Neutrophil (primary cell): ENCODE measurements around the gene NFIA.

Experiments
- H3K27ac ChIP-seq: fragments of 200-600 bp; sonication (generic); 2 replicates; pipeline ENCODE4 v1.5.1; 2016; ENCODE audit warnings: mild to moderate bottlenecking, moderate library complexity
- H3K27me3 ChIP-seq: fragments of 200-600 bp; sonication (generic); 2 replicates; pipeline ENCODE4 v1.6.0; 2016; ENCODE audit warnings: mild to moderate bottlenecking
- H3K36me3 ChIP-seq: fragments of 200-600 bp; sonication (generic); 2 replicates; pipeline ENCODE4 v1.5.1; 2017
- H3K4me1 ChIP-seq, 2 experiments: fragments of 200-600 bp in 1 of 2; sonication (generic) in 1 of 2; 1 replicate in 1 of 2; 2 replicates in 1 of 2; pipeline versions ENCODE4 v1.5.1 to v1.6.1; 2013 to 2016; ENCODE audit warnings: low read depth in 1 of 2, low read length in 1 of 2, mild to moderate bottlenecking in 1 of 2, moderate library complexity in 1 of 2; ENCODE audit not compliant: control insufficient read depth in 1 of 2, insufficient read depth in 1 of 2
- H3K4me3 ChIP-seq, 2 experiments: fragments of 200-600 bp in 1 of 2; sonication (generic) in 1 of 2; 1 replicate in 1 of 2; 2 replicates in 1 of 2; pipeline ENCODE4 v1.5.1; 2013 to 2016; ENCODE audit warnings: low read depth in 1 of 2, low read length in 1 of 2, mild to moderate bottlenecking in 1 of 2, moderate library complexity in 1 of 2
- H3K9me3 ChIP-seq: fragments of 200-600 bp; sonication (generic); 2 replicates; pipeline ENCODE4 v1.5.1; 2016
- CTCF ChIP-seq: fragments of 200-600 bp; sonication (generic); IDR thresholded peaks from 2 replicates; pipeline ENCODE4 v1.5.1; 2016; ENCODE audit warnings: antibody characterized with exemption

Gene NFIA

GRCh38 chr1:61477301-61477700, 394.9 kb downstream of the NFIA start:
- Histone ChIP-seq H3K4me3 (no peak overlapping the region), H3K4me1 (no peaks in the 10 kb centered on the region), H3K36me3 (no peaks in the 10 kb centered on the region), H3K27ac (no peak overlapping the region), H3K9me3 (no peaks in the 10 kb centered on the region), H3K27me3 (no peaks in the 10 kb centered on the region)
- no peak for TF ChIP-seq CTCF

DNA sequence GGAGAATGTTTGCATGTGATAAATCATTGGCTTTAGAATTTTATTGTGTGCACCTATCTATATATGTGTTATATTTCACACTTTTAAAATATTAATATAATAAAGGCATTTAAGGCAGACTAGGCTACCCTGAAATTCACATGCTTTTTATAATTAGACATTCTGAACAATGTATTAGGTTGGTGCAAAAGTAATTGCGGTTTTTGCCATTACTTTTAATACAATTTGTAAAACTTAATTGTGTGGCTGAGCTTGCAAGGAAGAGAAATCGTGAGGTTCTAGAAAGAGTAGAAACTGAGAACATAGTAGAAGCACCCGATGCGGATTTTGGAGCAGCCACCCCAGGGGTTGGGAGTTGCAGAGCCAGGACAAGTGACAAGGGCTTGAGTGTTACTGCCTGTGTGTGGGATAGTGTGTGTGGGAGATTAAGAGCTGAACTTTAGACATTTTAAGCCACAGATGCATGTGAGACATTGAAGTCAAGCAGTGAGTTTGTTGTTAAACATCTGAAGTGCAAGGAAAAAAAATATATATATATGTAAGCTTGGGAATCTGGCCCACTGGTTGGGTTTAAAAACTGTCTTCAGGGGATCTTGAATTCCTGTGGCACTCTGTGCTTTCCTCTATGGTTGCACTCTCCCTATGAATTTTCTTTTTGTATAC, 398.0 kb downstream of the NFIA start:
- H3K9me3 ChIP-seq, result no peaks in the 10 kb centered on the region
- H3K27ac ChIP-seq, result no peak overlapping the region
- H3K4me1 ChIP-seq, result no peaks in the 10 kb centered on the region
- no peaks in the 10 kb centered on the region for H3K36me3 ChIP-seq
- no peaks in the 10 kb centered on the region for H3K27me3 ChIP-seq
- H3K4me3 ChIP-seq, result no peak overlapping the region
- no peak for TF ChIP-seq CTCF

- no peak for TF ChIP-seq CTCF
- H3K4me3 ChIP-seq, result no peak overlapping the region
- H3K27me3 ChIP-seq, result no peaks in the 10 kb centered on the region
- no peak overlapping the region for H3K27ac ChIP-seq
- H3K4me1 ChIP-seq, result no peaks in the 10 kb centered on the region
- H3K9me3 ChIP-seq, result no peaks in the 10 kb centered on the region
- H3K36me3 ChIP-seq, result no peaks in the 10 kb centered on the region
Observed at GRCh38 chr1:61481315-61481715, 399.0 kb downstream of the NFIA start.

- H3K36me3 ChIP-seq, result no peaks in the 10 kb centered on the region
- no peak overlapping the region for H3K4me3 ChIP-seq
- no peak overlapping the region for H3K27ac ChIP-seq
- no peak for TF ChIP-seq CTCF
- H3K9me3 ChIP-seq, result no peaks in the 10 kb centered on the region
- no peaks in the 10 kb centered on the region for H3K27me3 ChIP-seq
- peaks cover 3 to 6% of the 10 kb centered on the region in 2 experiments for H3K4me1 ChIP-seq
Observed at GRCh38 chr1:61482170-61482734, 399.9 kb downstream of the NFIA start.

GRCh38 chr1:61486783-61487536, 404.6 kb downstream of the NFIA start:
- no peaks in the 10 kb centered on the region for H3K36me3 ChIP-seq
- H3K27ac ChIP-seq, result no peak overlapping the region
- H3K4me1 ChIP-seq, result peaks cover 5 to 13% of the 10 kb centered on the region in 2 experiments
- TF ChIP-seq CTCF, result no peak
- no peaks in the 10 kb centered on the region for H3K27me3 ChIP-seq
- H3K4me3 ChIP-seq, result no peak overlapping the region
- no peaks in the 10 kb centered on the region for H3K9me3 ChIP-seq
